ENCODE data around the gene RPS16. TPM values are rescaled to one million over a fixed set of nuclear protein-coding genes. Genes with fewer than 3 reads are reported as not detected.

RPS16 gene
- total and polyA plus RNA-seq, 4 donors = 109 to 1,094 (median 218) TPM

GRCh38 chr19:39401070-39401548 lies 34.6 kb downstream of the RPS16 start:
- H3K4me3 ChIP-seq (ENCODE audit: low read depth in 1 of 3, low read length in 3 of 3) = no peak overlapping the region
- H3K9ac ChIP-seq (ENCODE audit: low read depth in 1 of 2, low read length in 2 of 2) = peak overlapping the region; percentile 23 to 57

GRCh38 chr19:39400061-39400460 lies 35.7 kb downstream of the RPS16 start:
- no peak for DNase-seq (ENCODE audit: low spot score)
- Histone ChIP-seq H3K36me3 (ENCODE audit: control insufficient read depth in 4 of 4, insufficient read depth in 3 of 4, low read depth in 1 of 4, low read length in 3 of 4) (peaks cover 0 to 3% (median 0%) of the 10 kb centered on the region in 4 donors), H3K27ac (ENCODE audit: low read depth in 1 of 2, low read length in 2 of 2) (peak overlapping the region; percentile 75 to 98), H3K4me3 (ENCODE audit: low read depth in 1 of 3, low read length in 3 of 3) (no peak overlapping the region), H3K9me3 (ENCODE audit: control insufficient read depth in 4 of 4, low read length in 3 of 4) (no peaks in the 10 kb centered on the region), H3K27me3 (ENCODE audit: control insufficient read depth in 4 of 4, insufficient read depth in 4 of 4, low read length in 3 of 4) (no peaks in the 10 kb centered on the region), H3K4me1 (ENCODE audit: control insufficient read depth in 4 of 4, insufficient read depth in 4 of 4, low read length in 3 of 4) (peaks cover 21 to 47% (median 32%) of the 10 kb centered on the region in 4 donors), H3K9ac (ENCODE audit: low read depth in 1 of 2, low read length in 2 of 2) (no peak overlapping the region)
- TF ChIP-seq RXRA (IDR thresholded peaks at IDR 0.05) = no peak
- no peak for TF ChIP-seq JUND (IDR thresholded peaks at IDR 0.05)
- TF ChIP-seq TAF1 (conservative IDR thresholded peaks at IDR 0.05) = no peak
- WGBS = 94% methylated on average over 4 of the region's 4 CpGs

More at GRCh38 chr19:39401070-39401548, 34.6 kb downstream of the RPS16 start:
- no peaks in the 10 kb centered on the region for H3K9me3 ChIP-seq (ENCODE audit: control insufficient read depth in 4 of 4, low read length in 3 of 4)
- peaks cover 24 to 47% (median 34%) of the 10 kb centered on the region in 4 donors for H3K4me1 ChIP-seq (ENCODE audit: control insufficient read depth in 4 of 4, insufficient read depth in 4 of 4, low read length in 3 of 4)
- no peak for DNase-seq (ENCODE audit: low spot score)
- H3K36me3 ChIP-seq (ENCODE audit: control insufficient read depth in 4 of 4, insufficient read depth in 3 of 4, low read depth in 1 of 4, low read length in 3 of 4) = no peaks in the 10 kb centered on the region
- WGBS = 44% methylated on average over 4 of the region's 4 CpGs
- no peak for TF ChIP-seq RXRA (IDR thresholded peaks at IDR 0.05)
- TF ChIP-seq YY1 (IDR thresholded peaks at IDR 0.05) = no peak
- no peak for TF ChIP-seq JUND (IDR thresholded peaks at IDR 0.05)
- TF ChIP-seq FOXA1 (IDR thresholded peaks at IDR 0.05) = no peak
- TF ChIP-seq HNF4G (IDR thresholded peaks at IDR 0.05) = no peak
- TF ChIP-seq FOXA2 (IDR thresholded peaks at IDR 0.05) = no peak
- peak overlapping the region; percentile 96 to 98 for H3K27ac ChIP-seq (ENCODE audit: low read depth in 1 of 2, low read length in 2 of 2)
- no peaks in the 10 kb centered on the region for H3K27me3 ChIP-seq (ENCODE audit: control insufficient read depth in 4 of 4, insufficient read depth in 4 of 4, low read length in 3 of 4)

- no peak for DNase-seq (ENCODE audit: low spot score)
- H3K36me3 ChIP-seq (ENCODE audit: control insufficient read depth in 4 of 4, insufficient read depth in 3 of 4, low read depth in 1 of 4, low read length in 3 of 4) = peaks cover 0 to 3% (median 0%) of the 10 kb centered on the region in 4 donors
- H3K27ac ChIP-seq (ENCODE audit: low read depth in 1 of 2, low read length in 2 of 2) = peak overlapping the region; percentile 75 to 98
- no peak overlapping the region for H3K9ac ChIP-seq (ENCODE audit: low read depth in 1 of 2, low read length in 2 of 2)
- H3K4me1 ChIP-seq (ENCODE audit: control insufficient read depth in 4 of 4, insufficient read depth in 4 of 4, low read length in 3 of 4) = peaks cover 21 to 47% (median 32%) of the 10 kb centered on the region in 4 donors
- no peaks in the 10 kb centered on the region for H3K9me3 ChIP-seq (ENCODE audit: control insufficient read depth in 4 of 4, low read length in 3 of 4)
- 99% methylated on average over 4 of the region's 4 CpGs for WGBS
- H3K4me3 ChIP-seq (ENCODE audit: low read depth in 1 of 3, low read length in 3 of 3) = no peak overlapping the region
- TF ChIP-seq JUND (IDR thresholded peaks at IDR 0.05) (no peak), HNF4A (conservative IDR thresholded peaks at IDR 0.05) (no peak), MAX (IDR thresholded peaks at IDR 0.05) (no peak), GABPA (IDR thresholded peaks at IDR 0.05 in 1 of 2, conservative IDR thresholded peaks at IDR 0.05 in 1 of 2) (no peak), FOXA2 (IDR thresholded peaks at IDR 0.05) (no peak), REST (IDR thresholded peaks at IDR 0.05) (no peak), RAD21 (IDR thresholded peaks at IDR 0.05) (no peak), CTCF (IDR thresholded peaks at IDR 0.05; ENCODE audit: low read depth, low read length, missing input control) (no peak), RXRA (IDR thresholded peaks at IDR 0.05) (no peak), EGR1 (IDR thresholded peaks at IDR 0.05; ENCODE audit: low read depth in 2 of 2) (no peak), YY1 (IDR thresholded peaks at IDR 0.05) (no peak), FOXA1 (IDR thresholded peaks at IDR 0.05) (no peak)
- no peaks in the 10 kb centered on the region for H3K27me3 ChIP-seq (ENCODE audit: control insufficient read depth in 4 of 4, insufficient read depth in 4 of 4, low read length in 3 of 4)
Measured at GRCh38 chr19:39399668-39400050, 36.1 kb downstream of the RPS16 start.

Measured in liver (tissue), 9 donors.